ENCODE results near the gene NPY4R.
"Not testable (repeated sequence)": the region's sequence is repeated elsewhere in the genome, so short reads cannot be mapped to it uniquely, and the experiment has no call there.

NPY4R gene, protein sequence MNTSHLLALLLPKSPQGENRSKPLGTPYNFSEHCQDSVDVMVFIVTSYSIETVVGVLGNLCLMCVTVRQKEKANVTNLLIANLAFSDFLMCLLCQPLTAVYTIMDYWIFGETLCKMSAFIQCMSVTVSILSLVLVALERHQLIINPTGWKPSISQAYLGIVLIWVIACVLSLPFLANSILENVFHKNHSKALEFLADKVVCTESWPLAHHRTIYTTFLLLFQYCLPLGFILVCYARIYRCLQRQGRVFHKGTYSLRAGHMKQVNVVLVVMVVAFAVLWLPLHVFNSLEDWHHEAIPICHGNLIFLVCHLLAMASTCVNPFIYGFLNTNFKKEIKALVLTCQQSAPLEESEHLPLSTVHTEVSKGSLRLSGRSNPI

DNA sequence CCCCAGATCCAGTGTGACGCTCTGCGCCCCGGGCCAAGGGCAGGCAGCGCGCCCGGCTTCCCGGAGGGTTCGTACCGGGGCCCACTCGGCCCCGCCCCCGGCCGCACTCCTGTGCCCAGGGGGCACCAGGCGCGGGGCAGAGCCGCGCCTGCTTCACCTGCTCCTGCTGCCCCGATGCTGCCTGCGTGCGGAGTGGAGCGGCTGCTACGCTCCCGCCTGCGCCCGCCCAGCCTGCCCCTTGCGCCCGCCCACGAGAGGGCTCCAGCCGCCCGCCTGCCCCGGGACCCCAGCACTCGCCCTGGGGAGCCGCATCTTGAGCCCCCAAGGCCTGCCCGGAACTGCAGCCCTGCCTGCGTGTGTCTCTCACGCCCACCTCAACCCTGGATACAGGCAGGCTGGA lies at the start of gene NPY4R:
Gene NPY4R, minus strand, starts transcription at position 194 of the 400 bp plus-strand sequence. CDS start 3,323 bp downstream, outside the sequence.
- not testable (repeated sequence) for DNase-seq (ENCODE audit: low read depth)

DNA sequence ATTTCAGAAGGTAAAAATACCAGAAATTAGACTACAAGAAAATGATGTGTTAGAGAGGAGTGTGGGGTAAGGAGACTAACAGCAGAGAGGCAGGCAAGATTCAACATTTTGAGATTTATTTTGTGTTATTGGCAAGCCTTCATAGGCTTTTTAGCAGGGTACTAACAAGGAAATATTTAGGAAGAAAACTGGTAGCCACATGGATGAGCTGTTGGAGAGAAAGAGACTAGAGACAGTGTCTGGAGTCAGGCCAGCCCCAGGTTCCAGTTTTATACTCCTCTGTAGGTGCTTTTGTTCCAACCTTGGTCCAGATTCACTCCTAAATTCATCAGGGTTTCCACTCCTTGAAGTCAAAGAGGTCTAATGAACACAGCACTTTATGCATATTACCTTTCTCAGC lies 49.6 kb upstream of the NPY4R start:
- no peak for DNase-seq (ENCODE audit: low read depth)

DNA sequence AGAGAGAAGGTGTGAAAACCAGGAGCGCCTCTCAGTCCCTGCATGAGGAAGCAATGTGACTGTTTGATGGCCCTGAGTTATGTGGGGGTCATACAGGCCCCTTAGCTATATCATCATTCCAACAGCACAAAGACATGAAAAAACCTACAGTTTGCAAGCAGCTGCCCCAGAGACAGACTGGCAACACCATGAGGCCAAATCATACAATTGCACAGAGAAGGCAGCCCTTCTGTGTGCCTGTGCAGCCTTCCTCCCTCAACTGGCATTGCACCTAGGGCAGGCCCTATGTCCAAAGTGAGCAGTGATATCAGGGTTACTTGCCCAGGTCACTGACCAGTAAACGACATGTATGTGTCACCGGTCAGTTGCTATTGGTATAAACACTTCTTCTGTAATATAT lies 49.1 kb upstream of the NPY4R start:
- DNase-seq (ENCODE audit: low read depth), result no peak

DNA sequence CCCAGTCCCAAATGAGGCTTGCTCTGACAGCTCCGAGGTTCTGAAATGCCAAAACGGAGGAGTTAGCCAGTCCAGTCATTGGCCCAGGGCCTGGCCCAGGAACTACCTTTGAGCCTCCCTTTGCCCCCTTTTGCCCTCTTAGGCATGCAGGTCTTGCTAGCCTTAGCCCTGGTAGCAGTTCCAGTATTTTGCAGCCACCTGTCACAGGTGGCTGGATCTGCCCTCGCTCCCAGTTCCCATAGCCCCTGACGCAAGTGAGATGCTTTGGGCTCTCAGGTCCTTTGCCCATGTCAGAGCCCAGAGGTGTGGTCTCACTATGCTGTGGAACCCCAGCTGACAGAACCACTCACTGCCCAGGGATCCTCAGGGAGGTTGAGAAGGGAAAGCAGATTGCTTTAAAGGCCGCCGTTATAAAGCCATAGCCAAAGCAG lies 48.7 kb upstream of the NPY4R start:
- DNase-seq (ENCODE audit: low read depth), result no peak

DNA sequence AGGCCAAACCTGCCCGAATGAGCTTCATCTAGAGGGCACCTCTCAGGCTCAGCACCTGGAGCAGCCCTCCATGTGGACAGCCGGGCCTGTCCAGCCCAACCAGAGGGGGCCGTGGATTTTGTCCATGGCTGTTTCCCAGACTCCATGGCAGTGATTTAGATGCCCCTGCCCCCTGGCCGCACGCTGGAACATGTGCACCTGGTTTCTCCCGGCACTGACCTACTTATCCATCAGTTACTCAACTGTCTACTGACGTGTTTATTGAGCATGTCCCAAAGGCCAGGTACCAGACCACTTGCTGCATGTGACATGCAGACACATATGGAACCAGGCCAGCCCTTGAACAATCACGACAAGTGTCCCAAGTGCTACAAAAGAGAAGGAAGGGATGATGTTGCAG lies 47.6 kb upstream of the NPY4R start:
- not testable (repeated sequence) for DNase-seq (ENCODE audit: low read depth)

DNA sequence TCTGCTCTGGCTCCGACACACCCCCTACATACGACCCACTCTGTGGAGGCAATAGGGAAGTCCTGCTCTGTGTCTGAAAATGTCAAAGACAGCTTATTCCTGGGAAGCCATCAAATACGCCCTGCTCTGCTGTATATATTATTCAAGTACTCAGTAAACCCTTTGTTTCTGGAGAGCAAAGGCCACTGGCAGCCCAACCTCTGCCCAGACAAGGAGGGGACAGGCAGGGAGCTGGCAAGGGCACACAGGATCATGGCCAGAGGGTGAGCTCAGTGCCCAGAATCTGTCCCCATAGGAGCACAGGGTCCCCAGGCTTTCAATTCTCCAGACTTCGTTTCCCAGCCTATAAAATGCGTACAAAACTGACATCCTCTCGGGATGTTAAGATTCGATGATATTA lies 47.0 kb upstream of the NPY4R start:
- DNase-seq (ENCODE audit: low read depth), result not testable (repeated sequence)

DNA sequence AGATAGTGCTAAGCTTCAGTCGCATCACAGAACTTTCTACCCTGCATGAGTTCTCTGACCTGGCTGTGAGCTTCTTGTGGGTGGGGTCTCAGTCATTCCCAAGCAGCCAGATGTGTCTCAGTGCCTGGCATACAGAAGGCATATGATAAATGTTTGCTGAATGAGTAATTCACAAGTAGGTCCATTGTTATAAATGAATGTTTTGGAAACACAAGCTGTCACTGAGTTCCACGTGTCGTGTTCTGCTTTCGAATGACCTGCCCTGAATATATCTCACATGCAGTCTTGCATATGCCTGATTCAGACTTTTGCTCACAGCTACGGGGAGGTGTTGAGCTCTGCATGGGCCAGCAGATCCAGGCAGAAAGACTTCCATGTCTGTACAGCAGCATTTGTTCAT lies 46.2 kb upstream of the NPY4R start:
- not testable (repeated sequence) for DNase-seq (ENCODE audit: low read depth)

DNA sequence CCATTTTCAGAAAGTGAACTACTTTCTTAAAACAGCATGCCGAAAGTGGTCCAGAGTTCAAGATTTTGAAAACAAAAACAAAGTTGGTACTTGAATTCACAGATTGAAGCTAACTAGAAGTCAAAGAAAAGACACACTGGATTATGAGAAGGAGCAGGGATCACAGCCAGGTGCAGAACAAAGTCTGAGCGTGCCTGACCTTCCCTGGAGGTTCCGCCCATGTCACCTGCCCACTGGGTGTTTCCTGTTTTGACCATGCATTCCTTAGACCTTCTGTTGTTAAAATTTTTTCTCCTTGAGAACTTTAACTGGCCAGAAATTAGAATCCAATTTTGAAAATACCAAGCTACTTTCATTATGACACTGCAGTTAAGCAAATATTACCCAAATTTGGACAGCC lies 34.2 kb upstream of the NPY4R start:
- not testable (repeated sequence) for DNase-seq (ENCODE audit: low read depth)

DNA sequence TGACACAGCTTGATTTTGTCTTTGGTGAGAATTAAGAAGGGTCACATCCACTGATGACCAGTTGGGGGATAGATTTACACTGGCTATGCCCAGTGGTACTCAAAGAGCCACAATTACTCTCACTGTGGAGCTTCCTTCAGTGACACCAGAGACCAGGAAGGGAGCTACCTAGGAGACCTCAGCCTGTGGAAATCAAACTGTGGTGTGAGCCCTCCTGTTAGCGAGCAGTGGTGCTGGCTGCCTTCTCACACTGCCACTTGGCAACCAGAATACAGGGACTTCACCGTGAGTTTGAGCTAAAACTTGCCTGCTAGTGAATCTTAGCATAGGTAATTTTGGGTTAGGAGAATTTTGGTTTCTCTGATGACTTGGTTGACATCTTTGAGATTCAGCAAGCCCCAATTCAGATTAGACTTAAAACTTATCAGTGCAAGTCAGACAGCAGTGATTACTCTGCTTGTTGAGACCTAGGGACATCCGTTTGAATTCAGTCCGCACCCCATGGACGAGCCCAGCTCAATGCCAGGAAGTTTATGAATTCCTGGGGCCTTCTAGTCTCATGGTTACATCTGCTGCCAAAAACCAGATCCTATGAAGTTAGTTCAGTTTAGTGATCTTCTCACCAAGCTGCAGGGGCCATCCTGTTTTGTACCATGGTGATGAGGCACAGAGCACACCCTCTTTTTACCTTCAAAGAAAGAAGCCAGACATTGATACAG lies 33.4 kb upstream of the NPY4R start:
- not testable (repeated sequence) for DNase-seq (ENCODE audit: low read depth)

DNA sequence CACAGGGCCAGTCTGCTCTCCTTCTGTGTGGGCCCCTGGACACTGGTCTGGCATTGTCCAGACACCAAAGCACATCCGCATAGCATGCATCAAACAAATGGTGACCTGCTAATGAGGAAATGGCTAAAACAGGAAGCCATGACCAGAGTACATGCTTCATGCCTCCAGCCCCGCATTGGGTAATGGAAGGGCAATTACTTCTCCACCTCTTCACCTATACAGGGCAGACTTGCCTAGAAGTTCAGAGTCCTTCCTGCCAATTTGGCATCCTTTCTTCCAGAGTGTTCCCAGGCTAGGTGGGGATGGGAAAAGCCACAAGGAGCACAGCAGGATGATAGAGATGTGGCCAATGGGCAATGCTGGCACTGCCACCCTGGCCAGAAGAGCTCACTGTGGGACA lies 32.1 kb upstream of the NPY4R start:
- not testable (repeated sequence) for DNase-seq (ENCODE audit: low read depth)

DNA sequence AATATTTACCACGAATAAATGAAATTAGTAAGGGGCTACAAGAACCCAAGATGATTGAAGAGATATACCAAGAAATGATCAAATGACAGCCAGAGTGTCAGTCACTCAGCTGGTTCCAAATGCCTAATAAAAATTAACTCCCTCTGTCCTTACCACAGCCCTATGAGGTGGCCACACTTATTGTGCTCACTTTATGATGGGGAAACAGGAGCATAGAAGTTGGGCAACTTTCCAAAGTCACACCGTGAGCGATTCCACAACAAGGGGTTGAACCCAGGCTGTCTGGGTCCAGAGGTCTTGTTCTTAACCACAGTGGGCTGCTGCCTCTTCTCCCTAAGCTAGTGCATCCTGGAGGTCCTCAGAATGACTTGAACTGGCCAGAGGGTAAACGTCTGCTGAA lies 31.6 kb upstream of the NPY4R start:
- DNase-seq (ENCODE audit: low read depth), result not testable (repeated sequence)

DNA sequence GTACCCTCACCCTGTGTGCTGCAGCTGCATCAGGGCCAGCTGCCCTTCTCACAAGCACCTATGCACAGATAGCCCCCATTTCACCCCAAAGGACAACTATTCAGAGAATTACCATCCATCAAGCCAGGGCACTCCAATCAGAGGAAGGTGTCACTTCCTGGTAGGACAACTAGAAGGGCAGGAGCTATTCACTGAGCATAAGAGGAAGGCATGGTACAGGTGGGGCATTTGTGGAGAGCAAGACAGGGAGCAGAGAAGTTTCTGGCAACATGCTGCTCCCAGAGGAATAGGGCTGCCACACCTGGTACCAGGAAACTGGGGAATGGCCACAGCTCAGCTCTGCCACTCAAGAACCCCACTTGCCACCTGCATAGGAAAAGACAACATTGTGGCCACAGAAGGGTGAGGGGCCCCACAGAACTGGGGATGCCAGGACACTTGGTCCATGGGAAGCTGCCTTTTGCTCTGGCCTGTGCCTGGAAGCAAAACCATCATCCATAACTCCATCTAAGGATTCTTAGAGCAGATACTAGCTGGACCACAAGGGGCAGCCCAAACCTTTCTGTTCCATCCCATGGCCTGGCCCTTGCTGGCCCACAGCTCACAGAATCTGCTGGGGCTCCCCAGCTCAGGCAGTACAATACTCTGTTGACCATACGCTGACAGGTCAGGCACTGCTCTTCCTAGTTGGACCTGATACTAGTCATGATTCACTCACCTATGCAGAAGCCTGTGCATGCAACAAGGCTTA lies 25.8 kb upstream of the NPY4R start:
- not testable (repeated sequence) for DNase-seq (ENCODE audit: low read depth)

DNA sequence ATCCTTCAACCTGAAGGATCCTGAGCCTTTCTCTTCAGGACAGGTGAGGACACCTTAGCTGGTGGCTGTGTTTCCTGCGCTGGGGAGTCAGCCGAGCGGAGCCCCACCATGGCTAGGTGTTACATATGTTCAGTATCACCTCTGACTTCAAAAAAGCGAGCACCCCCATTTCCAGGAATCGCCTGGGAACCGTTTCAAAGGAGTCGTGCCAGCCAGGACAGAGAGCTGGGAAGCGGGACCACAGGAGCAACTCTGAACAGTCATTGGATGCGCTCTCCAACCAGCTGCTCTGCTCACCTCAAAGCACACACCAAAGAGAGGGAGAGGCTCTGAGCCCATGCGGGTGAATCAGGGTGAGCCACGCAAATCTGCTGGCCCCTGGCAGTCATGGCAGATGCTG lies 24.5 kb upstream of the NPY4R start:
- not testable (repeated sequence) for DNase-seq (ENCODE audit: low read depth)

DNA sequence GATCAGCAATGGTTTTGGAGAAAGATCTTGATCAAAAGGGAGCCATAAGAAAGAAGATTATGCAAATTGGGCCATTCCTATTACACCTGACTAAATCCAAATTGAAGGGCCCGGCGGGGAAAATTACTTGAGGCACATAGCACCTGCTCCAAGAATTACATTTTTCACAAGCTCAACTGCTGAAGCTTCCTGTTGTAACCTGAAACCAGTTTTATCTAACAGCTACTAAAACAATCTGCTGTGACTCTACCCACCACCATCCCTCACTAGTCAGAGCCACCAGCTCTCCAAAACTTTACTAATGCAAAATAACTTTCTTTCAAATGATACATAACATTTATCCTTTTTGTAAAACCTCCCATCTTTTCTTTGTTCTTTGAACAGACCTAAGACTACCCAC lies 20.7 kb upstream of the NPY4R start:
- not testable (repeated sequence) for DNase-seq (ENCODE audit: low read depth)

DNA sequence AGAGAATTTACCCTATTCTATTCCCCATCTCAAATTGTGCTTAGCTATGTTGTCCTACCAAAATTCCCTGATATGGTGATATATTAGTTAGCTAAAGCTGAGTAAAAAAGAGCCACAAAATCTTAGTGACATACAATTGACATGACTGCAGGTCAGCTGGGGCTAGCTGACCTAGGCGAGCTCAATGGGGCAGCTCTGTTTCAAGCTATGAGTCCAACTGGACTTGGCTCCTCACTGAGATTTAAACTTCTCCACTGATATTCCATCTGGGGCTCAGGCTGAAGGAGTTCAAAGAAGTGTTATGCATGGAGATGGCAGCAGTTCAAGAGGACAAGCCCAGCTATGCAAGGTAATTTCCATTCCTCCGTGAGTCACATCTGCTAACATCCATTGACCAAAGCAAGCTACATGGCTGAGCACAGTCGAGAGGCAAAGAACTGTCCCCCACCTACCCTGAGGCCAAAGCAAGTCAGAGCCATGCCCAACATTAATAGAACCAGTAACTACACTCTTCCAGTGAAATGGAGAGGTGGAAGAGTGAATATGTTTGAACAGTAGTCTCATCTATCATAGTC lies 9.1 kb upstream of the NPY4R start:
- DNase-seq (ENCODE audit: low read depth), result not testable (repeated sequence)

DNA sequence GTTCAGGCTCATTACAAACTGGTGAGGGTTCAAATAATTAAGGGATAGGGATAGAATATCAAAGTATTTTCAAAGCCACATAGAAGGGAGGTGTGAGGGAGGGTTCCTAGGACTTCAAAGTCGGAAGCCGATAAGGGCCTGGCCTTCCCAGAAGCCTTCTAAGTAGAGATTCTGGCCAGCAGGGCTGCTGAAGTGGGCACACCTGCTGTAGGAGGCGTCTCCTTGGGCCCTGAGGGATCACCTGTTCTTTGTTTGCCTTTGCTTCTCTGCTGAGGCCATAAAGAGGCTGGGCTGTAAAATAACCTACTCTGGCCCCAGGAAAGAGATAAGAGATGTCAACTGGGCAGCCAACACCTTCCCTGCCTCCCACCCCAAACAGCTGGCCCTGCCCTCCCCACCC lies 8.0 kb upstream of the NPY4R start:
- not testable (repeated sequence) for DNase-seq (ENCODE audit: low read depth)

DNA sequence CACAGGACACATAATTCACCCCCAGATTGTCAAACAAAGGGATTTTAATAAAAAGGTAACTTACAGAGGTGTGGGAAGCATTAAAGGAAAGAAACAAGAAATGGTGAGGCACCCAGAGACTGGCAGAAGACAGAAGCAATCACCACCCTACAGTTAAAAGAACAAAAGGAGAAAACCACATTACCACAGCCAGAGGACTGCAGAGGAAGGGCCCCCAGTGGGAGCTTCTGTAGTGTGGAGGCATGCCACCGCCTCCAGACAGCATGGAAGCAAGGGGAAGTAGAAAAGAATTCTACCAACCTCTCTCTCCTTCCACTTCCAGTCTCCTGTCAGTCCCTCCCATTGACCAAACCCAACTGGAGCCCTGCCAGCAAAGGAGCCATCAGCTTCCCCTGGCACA lies 4.4 kb upstream of the NPY4R start:
- not testable (repeated sequence) for DNase-seq (ENCODE audit: low read depth)

DNA sequence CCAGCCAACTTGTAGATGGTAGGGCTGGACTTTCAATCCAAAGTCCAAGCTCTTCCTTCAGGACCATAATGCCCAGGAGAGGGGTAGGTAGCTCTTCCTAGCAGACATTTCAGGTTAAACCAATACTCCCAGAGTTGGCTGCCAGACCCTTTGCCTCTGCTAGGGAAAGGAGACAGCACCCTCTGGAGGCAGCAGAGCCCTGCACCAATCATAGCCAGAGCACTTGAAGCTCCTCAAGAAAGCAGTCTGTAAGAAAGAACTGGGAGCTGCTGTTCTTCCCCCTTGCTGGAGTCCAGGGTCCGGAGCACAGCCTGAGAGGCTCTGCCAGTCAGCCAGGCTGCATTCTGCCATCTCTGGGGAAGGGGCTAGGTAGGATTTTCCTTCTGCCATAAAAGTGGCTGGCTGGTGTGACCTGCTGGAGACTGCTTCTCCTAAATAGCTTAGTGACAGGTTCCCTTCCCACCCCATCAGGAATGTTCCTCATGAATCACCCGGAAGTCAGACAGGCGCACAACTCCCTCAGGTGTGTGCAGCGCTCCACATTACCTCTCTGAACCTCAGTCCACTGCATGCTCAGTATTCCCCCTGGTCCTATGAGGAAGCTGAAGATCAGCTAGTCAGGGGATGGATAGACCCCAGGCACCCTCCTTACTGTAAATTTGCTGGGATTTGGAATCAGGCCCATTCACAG lies 2.5 kb upstream of the NPY4R start:
- not testable (repeated sequence) for DNase-seq (ENCODE audit: low read depth)

DNA sequence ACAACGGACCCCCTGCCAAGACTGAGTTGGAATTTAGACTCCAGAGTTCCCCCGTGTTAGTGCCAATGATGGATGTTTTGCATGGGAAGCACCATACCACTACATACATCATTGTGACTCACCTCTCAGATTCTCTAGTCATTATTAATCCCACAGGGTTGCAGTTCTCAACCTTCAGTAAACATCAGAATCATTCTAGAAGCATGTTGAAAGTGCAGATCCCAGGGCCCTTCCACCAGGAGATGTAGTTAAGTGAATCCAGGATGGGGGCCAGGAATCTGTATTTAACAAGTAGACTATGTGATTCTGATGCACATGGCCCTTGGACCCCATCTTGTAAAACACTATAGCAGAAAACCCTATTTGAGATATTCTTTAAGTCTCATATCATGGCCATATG lies 2.1 kb downstream of the NPY4R start:
- DNase-seq (ENCODE audit: low read depth), result not testable (repeated sequence)

DNA sequence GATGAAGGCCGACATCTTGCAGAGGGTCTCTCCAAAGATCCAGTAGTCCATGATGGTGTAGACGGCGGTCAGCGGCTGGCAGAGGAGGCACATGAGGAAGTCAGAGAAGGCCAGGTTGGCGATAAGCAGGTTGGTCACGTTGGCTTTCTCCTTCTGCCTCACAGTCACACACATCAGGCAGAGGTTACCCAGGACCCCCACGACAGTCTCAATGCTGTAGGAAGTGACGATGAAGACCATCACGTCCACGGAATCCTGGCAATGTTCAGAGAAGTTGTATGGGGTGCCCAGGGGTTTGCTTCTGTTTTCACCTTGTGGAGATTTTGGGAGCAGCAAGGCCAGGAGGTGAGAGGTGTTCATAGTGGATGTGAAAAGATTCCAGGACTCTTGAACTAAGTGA lies 3.5 kb downstream of the NPY4R start:
- DNase-seq (ENCODE audit: low read depth), result not testable (repeated sequence)

DNA sequence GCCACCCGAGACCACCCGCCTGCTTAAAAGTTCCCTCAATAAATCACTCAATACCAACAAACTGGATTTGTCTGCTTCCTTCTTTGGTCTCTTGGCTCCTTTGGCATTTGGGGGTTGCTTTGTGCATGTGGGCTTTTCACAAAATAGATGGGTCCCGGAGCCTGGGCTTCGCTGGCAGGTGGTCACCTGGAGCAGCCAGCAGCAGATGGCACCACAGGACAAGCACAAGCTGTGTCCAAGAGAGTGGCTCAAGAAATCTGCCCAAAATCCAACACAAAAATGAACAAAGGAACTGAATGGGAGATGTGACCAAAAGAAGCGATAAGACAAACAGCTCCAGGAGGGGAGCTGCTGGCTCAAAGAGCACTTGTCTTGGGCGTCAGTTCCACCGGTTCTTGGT lies 6.2 kb downstream of the NPY4R start:
- not testable (repeated sequence) for DNase-seq (ENCODE audit: low read depth)

DNA sequence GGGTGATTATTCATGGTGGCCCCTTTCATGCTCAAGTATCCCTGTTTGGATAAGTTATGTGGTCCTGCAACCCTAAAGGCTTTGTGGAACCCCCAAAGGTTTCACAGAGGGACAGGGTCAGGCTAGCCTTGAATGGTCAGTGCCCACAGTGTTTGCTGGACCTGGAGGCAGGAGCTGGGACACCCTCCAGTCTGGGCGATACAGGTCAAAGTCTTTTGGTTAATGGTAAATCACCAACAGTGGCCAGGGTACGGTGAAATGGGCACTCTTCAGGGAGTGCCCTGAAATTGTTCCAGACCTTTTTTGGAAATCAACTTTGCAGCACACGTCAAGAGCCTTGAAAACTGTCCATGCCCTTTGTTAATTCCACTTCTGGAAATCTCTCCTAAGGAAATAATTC lies 8.7 kb downstream of the NPY4R start:
- DNase-seq (ENCODE audit: low read depth), result not testable (repeated sequence)
